K562 (cell line): Measurements from ENCODE around the gene FBXW7. TPM values are rescaled to one million over a fixed set of nuclear protein-coding genes. Genes with fewer than 3 reads are reported as not detected.

Experiments
- CHD1 ChIP-seq: fragments of 200-600 bp; sonication (generic); IDR thresholded peaks from one replicate; pipeline ENCODE4 v1.6.1; 2012; ENCODE audit warnings: mild to moderate bottlenecking, moderate library complexity, low read length, inconsistent platforms
- FOXM1 ChIP-seq, 2 experiments: fragments of 450-650 bp in 1 of 2; sonication (generic) in 1 of 2; formaldehyde crosslinking in 1 of 2; IDR thresholded peaks; 2 replicates each; pipeline versions ENCODE4 v1.6.1 to v1.9.0; 2017 to 2022; ENCODE audit warnings: low read depth in 2 of 2, mild to moderate bottlenecking in 2 of 2, missing genetic modification reagents in 1 of 2, moderate library complexity in 1 of 2
- MCM2 ChIP-seq: fragments of 450-650 bp; IDR thresholded peaks from 2 replicates; pipeline ENCODE4 v1.6.1; 2017; ENCODE audit warnings: low read depth, mild to moderate bottlenecking
- MCM7 ChIP-seq, 2 experiments: fragments of 450-650 bp; IDR thresholded peaks; 2 replicates each; pipeline ENCODE4 v1.6.1; 2016 to 2018
- NR1H2 ChIP-seq: sonication (generic); formaldehyde crosslinking; IDR thresholded peaks from 2 replicates; pipeline ENCODE4 v1.4.0; 2020; ENCODE audit warnings: mild to moderate bottlenecking, missing genetic modification reagents
- STAG1 ChIP-seq: sonication (generic); formaldehyde crosslinking; IDR thresholded peaks from 2 replicates; pipeline ENCODE4 v1.5.0; 2020; ENCODE audit warnings: missing genetic modification reagents, borderline replicate concordance
- TAF7 ChIP-seq: fragments of 450-650 bp; IDR thresholded peaks from 2 replicates; pipeline ENCODE4 v1.6.1; 2016; ENCODE audit warnings: missing genetic modification characterization, missing compliant biosample characterization
- ZNF174 ChIP-seq: fragments of 250-450 bp; sonication (Bioruptor Pico); IDR thresholded peaks from 2 replicates; pipeline ENCODE4 v1.4.0; 2020; ENCODE audit warnings: mild to moderate bottlenecking
- ZNF311 ChIP-seq: fragments of 250-450 bp; sonication (Bioruptor Pico); IDR thresholded peaks from 2 replicates; pipeline ENCODE4 v1.4.0; 2020; ENCODE audit warnings: mild to moderate bottlenecking, moderate library complexity
- polyA plus RNA-seq, 8 experiments: library from polyadenylated mRNA; depleted of rRNA in 4 of 8; stranded (reverse) in 5 of 8; unstranded in 3 of 8; fragments of >200 nt; fragmentation: Nextera tagmentation in 2 of 8; fragmentation: Illumina TruSeq in 1 of 8; extraction: Ambion mirVana in 2 of 8; extraction: Trizol in 1 of 8; gene quantifications; 2 replicates each; pipeline versions ENCODE4 v1.2.1 to v1.2.3, GENCODE V29; 2011 to 2014; ENCODE audit warnings: inconsistent platforms in 1 of 8, missing spikeins in 1 of 8
- total RNA-seq, 7 experiments: library from RNA; depleted of rRNA in 6 of 7; stranded (reverse); fragments of >200 nt in 6 of 7; fragmentation: Illumina TruSeq in 2 of 7; extraction: Trizol in 2 of 7; gene quantifications; 2 replicates each; pipeline versions ENCODE4 v1.2.1 to v1.2.3, GENCODE V29; 2011 to 2021; ENCODE audit warnings: low replicate concordance in 1 of 7
- TF ChIP-seq, protein P1 (sequence below): sonication (generic); formaldehyde crosslinking; IDR thresholded peaks from 2 replicates; pipeline ENCODE4 v1.8.0; 2023; ENCODE audit warnings: missing genetic modification reagents, mild to moderate bottlenecking, borderline replicate concordance

The FBXW7 gene
- total and polyA plus RNA-seq, 9 of the 15 experiments (the other 6 are each of a cell fraction or from before 2014, with no cell fraction given): 6.8 to 44.2 (median 16.4) TPM

GRCh38 chr4:152571296-152571695 is 35.4 kb upstream of the FBXW7 start (continued):
- TF ChIP-seq, protein P1, sequence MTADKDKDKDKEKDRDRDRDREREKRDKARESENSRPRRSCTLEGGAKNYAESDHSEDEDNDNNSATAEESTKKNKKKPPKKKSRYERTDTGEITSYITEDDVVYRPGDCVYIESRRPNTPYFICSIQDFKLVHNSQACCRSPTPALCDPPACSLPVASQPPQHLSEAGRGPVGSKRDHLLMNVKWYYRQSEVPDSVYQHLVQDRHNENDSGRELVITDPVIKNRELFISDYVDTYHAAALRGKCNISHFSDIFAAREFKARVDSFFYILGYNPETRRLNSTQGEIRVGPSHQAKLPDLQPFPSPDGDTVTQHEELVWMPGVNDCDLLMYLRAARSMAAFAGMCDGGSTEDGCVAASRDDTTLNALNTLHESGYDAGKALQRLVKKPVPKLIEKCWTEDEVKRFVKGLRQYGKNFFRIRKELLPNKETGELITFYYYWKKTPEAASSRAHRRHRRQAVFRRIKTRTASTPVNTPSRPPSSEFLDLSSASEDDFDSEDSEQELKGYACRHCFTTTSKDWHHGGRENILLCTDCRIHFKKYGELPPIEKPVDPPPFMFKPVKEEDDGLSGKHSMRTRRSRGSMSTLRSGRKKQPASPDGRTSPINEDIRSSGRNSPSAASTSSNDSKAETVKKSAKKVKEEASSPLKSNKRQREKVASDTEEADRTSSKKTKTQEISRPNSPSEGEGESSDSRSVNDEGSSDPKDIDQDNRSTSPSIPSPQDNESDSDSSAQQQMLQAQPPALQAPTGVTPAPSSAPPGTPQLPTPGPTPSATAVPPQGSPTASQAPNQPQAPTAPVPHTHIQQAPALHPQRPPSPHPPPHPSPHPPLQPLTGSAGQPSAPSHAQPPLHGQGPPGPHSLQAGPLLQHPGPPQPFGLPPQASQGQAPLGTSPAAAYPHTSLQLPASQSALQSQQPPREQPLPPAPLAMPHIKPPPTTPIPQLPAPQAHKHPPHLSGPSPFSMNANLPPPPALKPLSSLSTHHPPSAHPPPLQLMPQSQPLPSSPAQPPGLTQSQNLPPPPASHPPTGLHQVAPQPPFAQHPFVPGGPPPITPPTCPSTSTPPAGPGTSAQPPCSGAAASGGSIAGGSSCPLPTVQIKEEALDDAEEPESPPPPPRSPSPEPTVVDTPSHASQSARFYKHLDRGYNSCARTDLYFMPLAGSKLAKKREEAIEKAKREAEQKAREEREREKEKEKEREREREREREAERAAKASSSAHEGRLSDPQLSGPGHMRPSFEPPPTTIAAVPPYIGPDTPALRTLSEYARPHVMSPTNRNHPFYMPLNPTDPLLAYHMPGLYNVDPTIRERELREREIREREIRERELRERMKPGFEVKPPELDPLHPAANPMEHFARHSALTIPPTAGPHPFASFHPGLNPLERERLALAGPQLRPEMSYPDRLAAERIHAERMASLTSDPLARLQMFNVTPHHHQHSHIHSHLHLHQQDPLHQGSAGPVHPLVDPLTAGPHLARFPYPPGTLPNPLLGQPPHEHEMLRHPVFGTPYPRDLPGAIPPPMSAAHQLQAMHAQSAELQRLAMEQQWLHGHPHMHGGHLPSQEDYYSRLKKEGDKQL (CRISPR knock-in tag): no peak
- TF ChIP-seq MCM2: no peak
- no peak for TF ChIP-seq STAG1 (CRISPR knock-in tag)
- TF ChIP-seq TAF7 (tag): no peak
- TF ChIP-seq MCM7 (IDR thresholded peaks at IDR 0.05): no peak
- TF ChIP-seq ZNF311 (CRISPR knock-in tag): no peak
- no peak for TF ChIP-seq ZNF174
- no peak for TF ChIP-seq NR1H2 (CRISPR knock-in tag)
- no peak for TF ChIP-seq FOXM1 (IDR thresholded peaks at IDR 0.05; ENCODE audit: low read depth)
- no peak for TF ChIP-seq FOXM1 (CRISPR knock-in tag; IDR thresholded peaks at IDR 0.05; ENCODE audit: low read depth)
- no peak for TF ChIP-seq CHD1
